HCT116 (cell line): Measurements from ENCODE around the gene CLEC5A. TPM values are rescaled to one million over a fixed set of nuclear protein-coding genes. Genes with fewer than 3 reads are reported as not detected.

Experiments used
- ATAC-seq: fragments of 200-7000 bp; cut with Tn5 transposase; 2 replicates; pipeline ENCODE4 v1.9.1; 2020; ENCODE audit warnings: mild to moderate bottlenecking, moderate library complexity
- BruUV-seq: library from RNA; stranded (reverse); fragments of 400-500 nt; replicated peaks from 2 replicates; lab custom pipeline; 2021; lab: Mats Ljungman, UMichigan
- CTCF ChIA-PET: fragments of 300-600 bp; sonication (Branson Sonifier 250); formaldehyde crosslinking; loops from one replicate; lab custom pipeline; 2021; ENCODE audit warnings: antibody characterized with exemption; lab: Charles Lee
- POLR2A ChIA-PET: fragments of 300-600, 350-600 bp; sonication (Branson Sonifier 250); formaldehyde crosslinking; loops from one replicate; lab custom pipeline; 2021; ENCODE audit warnings: antibody characterized with exemption; lab: Charles Lee
- RAD21 ChIA-PET, 2 experiments: fragments of 300-600 bp; sonication (Branson Sonifier 250); formaldehyde crosslinking; loops; one replicate each; lab custom pipeline; 2023; ENCODE audit warnings: low total read pairs in 2 of 2; ENCODE audit not compliant: uncharacterized antibody in 2 of 2, unreplicated experiment in 2 of 2, low non-redundant PET in 1 of 2; lab: Charles Lee
- DNase-seq: peaks from one replicate; pipeline ENCODE4 v3.0.0-alpha.2; 2010; ENCODE audit warnings: low read depth, low spot score
- H2AFZ ChIP-seq: fragments of 200-600 bp; shearing (Covaris generic), sonication (generic); 2 replicates; pipeline ENCODE4 v1.6.1; 2017; ENCODE audit warnings: low read depth, mixed run types, mixed read lengths, antibody characterized with exemption, low read length; ENCODE audit not compliant: poor library complexity, severe bottlenecking
- H3K27ac ChIP-seq: 2 replicates; pipeline ENCODE4 v1.5.1; 2012; ENCODE audit warnings: low read depth, low read length
- H3K27me3 ChIP-seq: fragments of 200-600 bp; sonication (generic); 2 replicates; pipeline ENCODE4 v1.6.1; 2016; ENCODE audit warnings: mixed run types, low read length, mixed read lengths; ENCODE audit not compliant: insufficient read depth
- H3K36me3 ChIP-seq, 2 experiments: fragments of 200-500 bp in 1 of 2; fragments of 200-600 bp in 1 of 2; sonication (Bioruptor generic) in 1 of 2; sonication (generic) in 1 of 2; 2 replicates each; pipeline versions ENCODE4 v1.5.1 to v1.6.1; 2014 to 2016; ENCODE audit warnings: low read length in 2 of 2, inconsistent platforms in 1 of 2, mixed read lengths in 1 of 2, mixed run types in 1 of 2; ENCODE audit not compliant: insufficient read depth in 2 of 2, control insufficient read depth in 1 of 2
- H3K4me1 ChIP-seq, 2 experiments: fragments of 200-600 bp in 1 of 2; sonication (generic) in 1 of 2; 2 replicates each; pipeline versions ENCODE4 v1.5.1 to v1.6.1; 2012 to 2017; ENCODE audit warnings: low read length in 2 of 2, inconsistent platforms in 1 of 2, mild to moderate bottlenecking in 1 of 2, mixed read lengths in 1 of 2, mixed run types in 1 of 2, moderate library complexity in 1 of 2; ENCODE audit not compliant: insufficient read depth in 2 of 2, control insufficient read depth in 1 of 2
- H3K4me2 ChIP-seq: fragments of 200-600 bp; sonication (generic); 2 replicates; pipeline ENCODE4 v1.6.1; 2017; ENCODE audit warnings: mixed run types, low read length, mixed read lengths
- H3K4me3 ChIP-seq, 2 experiments: fragments of 200-600 bp in 1 of 2; sonication (generic) in 1 of 2; replicated peaks in 1 of 2; 2 replicates each; pipeline ENCODE4 v1.5.1; 2011 to 2016; ENCODE audit warnings: low read length in 2 of 2, control low read depth in 1 of 2, low read depth in 1 of 2, mild to moderate bottlenecking in 1 of 2, mixed read lengths in 1 of 2, mixed run types in 1 of 2
- H3K79me2 ChIP-seq: fragments of 200-600 bp; sonication (generic); 2 replicates; pipeline ENCODE4 v1.6.1; 2017; ENCODE audit warnings: mild to moderate bottlenecking, mixed run types, low read length, moderate library complexity, mixed read lengths; ENCODE audit not compliant: insufficient read depth
- H3K9ac ChIP-seq: fragments of 200-600 bp; sonication (generic); 2 replicates; pipeline ENCODE4 v1.6.1; 2016; ENCODE audit warnings: low read length, mixed read lengths
- H3K9me2 ChIP-seq: fragments of 200-600 bp; sonication (generic), shearing (Covaris generic); 2 replicates; pipeline ENCODE4 v1.6.1; 2017; ENCODE audit warnings: mixed run types, mild to moderate bottlenecking, moderate library complexity; ENCODE audit not compliant: insufficient read depth
- H3K9me3 ChIP-seq, 2 experiments: fragments of 200-500 bp in 1 of 2; fragments of 200-600 bp in 1 of 2; sonication (Bioruptor generic) in 1 of 2; sonication (generic) in 1 of 2; 2 replicates each; pipeline ENCODE4 v1.6.1; 2014 to 2017; ENCODE audit warnings: low read length in 2 of 2, mixed read lengths in 2 of 2, inconsistent platforms in 1 of 2, low read depth in 1 of 2, mild to moderate bottlenecking in 1 of 2, mixed run types in 1 of 2, moderate library complexity in 1 of 2; ENCODE audit not compliant: control insufficient read depth in 1 of 2, insufficient read depth in 1 of 2
- H4K20me1 ChIP-seq: fragments of 200-600 bp; sonication (generic), shearing (Covaris generic); 2 replicates; pipeline ENCODE4 v1.6.1; 2017; ENCODE audit warnings: mixed run types, mild to moderate bottlenecking, moderate library complexity; ENCODE audit not compliant: insufficient read depth
- ATF3 ChIP-seq: IDR thresholded peaks from 2 replicates; pipeline ENCODE4 v1.6.1; 2012
- CBX3 ChIP-seq: IDR thresholded peaks from 2 replicates; pipeline ENCODE4 v1.6.1; 2012; ENCODE audit warnings: low read depth
- CEBPB ChIP-seq: IDR thresholded peaks from 2 replicates; pipeline ENCODE4 v1.6.1; 2012; ENCODE audit warnings: low read depth
- CTCF ChIP-seq, 3 experiments: fragments of 200-600 bp in 1 of 3; sonication (generic) in 1 of 3; IDR thresholded peaks in 2 of 3; conservative IDR thresholded peaks in 1 of 3; 2 replicates each; pipeline ENCODE4 v1.5.1; 2012 to 2017; ENCODE audit warnings: low read depth in 2 of 3, low read length in 2 of 3, antibody characterized with exemption in 1 of 3, borderline replicate concordance in 1 of 3, control low read depth in 1 of 3, mild to moderate bottlenecking in 1 of 3, mixed read lengths in 1 of 3, mixed run types in 1 of 3, moderate library complexity in 1 of 3; ENCODE audit not compliant: insufficient read depth in 1 of 3
- EGR1 ChIP-seq: IDR thresholded peaks from 2 replicates; pipeline ENCODE4 v1.6.1; 2012; ENCODE audit warnings: low read depth
- EZH2 ChIP-seq: fragments of 200-600 bp; sonication (generic); IDR thresholded peaks from 2 replicates; pipeline ENCODE4 v1.6.1; 2017; ENCODE audit warnings: antibody characterized with exemption, mixed run types
- EZH2phosphoT487 ChIP-seq: fragments of 200-600 bp; IDR thresholded peaks from 2 replicates; pipeline ENCODE4 v1.6.1; 2018; ENCODE audit warnings: antibody characterized with exemption, borderline replicate concordance
- FOSL1 ChIP-seq: IDR thresholded peaks from 2 replicates; pipeline ENCODE4 v1.6.1; 2012; ENCODE audit warnings: low read depth
- JUND ChIP-seq: IDR thresholded peaks from 2 replicates; pipeline ENCODE4 v1.6.1; 2012
- POLR2A ChIP-seq: IDR thresholded peaks from 2 replicates; pipeline ENCODE4 v1.7.0; 2011; ENCODE audit warnings: borderline replicate concordance; ENCODE audit not compliant: insufficient read depth, insufficient read length; ENCODE audit errors: extremely low read depth
- POLR2AphosphoS5 ChIP-seq: IDR thresholded peaks from 2 replicates; pipeline ENCODE4 v1.6.1; 2011; ENCODE audit warnings: mild to moderate bottlenecking, low read depth, low read length, moderate library complexity
- RAD21 ChIP-seq: IDR thresholded peaks from 2 replicates; pipeline ENCODE4 v1.6.1; 2012; ENCODE audit warnings: low read depth, mild to moderate bottlenecking
- SIN3A ChIP-seq: IDR thresholded peaks from 2 replicates; pipeline ENCODE4 v1.6.1; 2012; ENCODE audit warnings: low read depth
- SP1 ChIP-seq: IDR thresholded peaks from 2 replicates; pipeline ENCODE4 v1.6.1; 2012; ENCODE audit warnings: low read depth
- SRF ChIP-seq: IDR thresholded peaks from 2 replicates; pipeline ENCODE4 v1.6.1; 2012; ENCODE audit warnings: low read depth
- TCF7L2 ChIP-seq: IDR thresholded peaks from 2 replicates; pipeline ENCODE4 v1.7.0; 2011; ENCODE audit warnings: borderline replicate concordance, inconsistent platforms; ENCODE audit not compliant: insufficient read depth, insufficient read length; ENCODE audit errors: extremely low read depth
- YY1 ChIP-seq: IDR thresholded peaks from 2 replicates; pipeline ENCODE4 v1.6.1; 2011; ENCODE audit warnings: low read length, low read depth, moderate library complexity, mild to moderate bottlenecking; ENCODE audit not compliant: insufficient replicate concordance; ENCODE audit errors: extremely low read depth
- ZBTB33 ChIP-seq: IDR thresholded peaks from 2 replicates; pipeline ENCODE4 v1.6.1; 2011; ENCODE audit warnings: mild to moderate bottlenecking, low read length, moderate library complexity; ENCODE audit not compliant: insufficient replicate concordance; ENCODE audit errors: extremely low read depth
- ZFX ChIP-seq: fragments of 450-650 bp; IDR thresholded peaks from 2 replicates; pipeline ENCODE4 v1.6.1; 2017
- intact Hi-C: fragments of 100-400 bp; cut with micrococcal nuclease; formaldehyde crosslinking; loops from 2 replicates; pipeline ENCODE4 v1.10.0; 2022
- total RNA-seq: library from RNA; stranded (reverse); gene quantifications from one replicate; pipeline ENCODE4 v1.2.1, GENCODE V29; 2021; ENCODE audit not compliant: unreplicated experiment

The CLEC5A gene
- total RNA-seq, 1 experiment from 2014 or later: 0.32 TPM

- BruUV-seq: no TSS peak
- no peak for ATAC-seq
Measured at GRCh38 chr7:141950806-141951205, 4.0 kb upstream of the CLEC5A start.

More at GRCh38 chr7:141950806-141951205, 4.0 kb upstream of the CLEC5A start:
- POLR2A ChIA-PET: no interaction called here
- H3K4me1 ChIP-seq: no peaks in the 10 kb centered on the region
- no peaks in the 10 kb centered on the region for H3K79me2 ChIP-seq
- no peaks in the 10 kb centered on the region for H3K27me3 ChIP-seq
- no peak for DNase-seq
- CTCF ChIA-PET: no interaction called here
- H3K9ac ChIP-seq: no peak overlapping the region
- H2AFZ ChIP-seq: no peak overlapping the region
- no peaks in the 10 kb centered on the region for H3K36me3 ChIP-seq
- no peak overlapping the region for H3K27ac ChIP-seq
- RAD21 ChIA-PET: no interaction called here
- TF ChIP-seq POLR2AphosphoS5: no peak
- no peak for TF ChIP-seq ZBTB33
- no peak for TF ChIP-seq EZH2
- TF ChIP-seq CEBPB: no peak
- no peak for TF ChIP-seq FOSL1
- no peak for TF ChIP-seq RAD21
- no peak for TF ChIP-seq SIN3A
- TF ChIP-seq JUND: no peak
- TF ChIP-seq CBX3: no peak
- no peak for TF ChIP-seq YY1
- no peak for TF ChIP-seq EGR1
- no peak for TF ChIP-seq EZH2phosphoT487
- no peak for TF ChIP-seq CTCF (IDR thresholded peaks at IDR 0.05 in 2 of 3, conservative IDR thresholded peaks at IDR 0.05 in 1 of 3; ENCODE audit: borderline replicate concordance in 1 of 3, insufficient read depth in 1 of 3, low read depth in 2 of 3, low read length in 2 of 3)
- no peak for TF ChIP-seq TCF7L2
- TF ChIP-seq ATF3: no peak
- no peak for TF ChIP-seq SP1
- no peak for TF ChIP-seq POLR2A
- TF ChIP-seq ZFX: no peak
- TF ChIP-seq SRF: no peak
- no peaks in the 10 kb centered on the region for H3K9me2 ChIP-seq
- no peak overlapping the region for H3K4me3 ChIP-seq
- intact Hi-C loops: no loop called here
- H3K4me2 ChIP-seq: no peak overlapping the region
- H3K9me3 ChIP-seq: no peaks in the 10 kb centered on the region
- no peaks in the 10 kb centered on the region for H4K20me1 ChIP-seq
